Astrocyte of the spinal cord (primary cell): ENCODE measurements around the gene APEH.

Experiments
- DNase-seq: peaks from one replicate; pipeline ENCODE4 v3.0.0; 2011; ENCODE audit warnings: low read depth, low spot score
- H3K4me3 ChIP-seq: 2 replicates; pipeline ENCODE4 v1.5.1; 2011; ENCODE audit warnings: low read depth, mild to moderate bottlenecking, low read length, moderate library complexity
- CTCF ChIP-seq: IDR thresholded peaks from 2 replicates; pipeline ENCODE4 v1.5.1; 2012; ENCODE audit warnings: low read depth, mild to moderate bottlenecking, low read length, inconsistent platforms
- in situ Hi-C: cut with HindIII; loops from 2 replicates; pipeline ENCODE4 v1.10.0; 2017; ENCODE audit warnings: low sequenced_read_pairs

Gene APEH

GRCh38 chr3:49663831-49664230 is 10.3 kb upstream of the APEH start:
- in situ Hi-C loops: no loop called here
- DNase-seq: no peak
- no peak overlapping the region for H3K4me3 ChIP-seq
- no peak for TF ChIP-seq CTCF

GRCh38 chr3:49664300-49664699 is 9.9 kb upstream of the APEH start:
- no peak overlapping the region for H3K4me3 ChIP-seq
- no peak for DNase-seq
- in situ Hi-C loops: no loop called here
- no peak for TF ChIP-seq CTCF

- no peak for TF ChIP-seq CTCF
- in situ Hi-C loops: no loop called here
- DNase-seq: no peak
- no peak overlapping the region for H3K4me3 ChIP-seq
These were observed 8.2 kb upstream of the APEH start for GRCh38 chr3:49665822-49666519.

- no peak for TF ChIP-seq CTCF
- H3K4me3 ChIP-seq: no peak overlapping the region
- in situ Hi-C loops: no loop called here
- no peak for DNase-seq
These were observed 7.6 kb upstream of the APEH start for GRCh38 chr3:49666592-49666991.

- in situ Hi-C loops: no loop called here
- no peak overlapping the region for H3K4me3 ChIP-seq
- no peak for DNase-seq
- no peak for TF ChIP-seq CTCF
These were observed 6.3 kb upstream of the APEH start for GRCh38 chr3:49667701-49668413.

- H3K4me3 ChIP-seq: no peak overlapping the region
- no peak for DNase-seq
- in situ Hi-C loops: no loop called here
- no peak for TF ChIP-seq CTCF
These were observed 5.7 kb upstream of the APEH start for GRCh38 chr3:49668414-49668797.
